T-helper 1 cell treated with Interleukin-12 subunit alpha and Interleukin-12 subunit beta and Interleukin-4 antibody, amounts not matched to agents 30 μg/mL and 1 μg/mL, for 36 hours (primary cell): Measurements from ENCODE around the gene CLIP3.
A peak's percentile ranks its signal among the peaks of the same experiment; 100 is the strongest.
"Not testable (repeated sequence)": the region's sequence is repeated elsewhere in the genome, so short reads cannot be mapped to it uniquely, and the experiment has no call there.

Experiments
- H3K27ac Mint-ChIP-seq: one replicate; pipeline ENCODE4 v1.8.0; 2021; ENCODE audit warnings: mild to moderate bottlenecking, mixed read lengths
- H3K27me3 Mint-ChIP-seq: one replicate; pipeline ENCODE4 v1.8.0; 2021; ENCODE audit warnings: low read depth, mixed read lengths
- H3K36me3 Mint-ChIP-seq: one replicate; pipeline ENCODE4 v1.8.0; 2021; ENCODE audit warnings: low read depth, mixed read lengths
- H3K4me1 Mint-ChIP-seq: one replicate; pipeline ENCODE4 v1.8.0; 2021; ENCODE audit warnings: low read depth, mixed read lengths
- H3K4me3 Mint-ChIP-seq: one replicate; pipeline ENCODE4 v1.8.0; 2021; ENCODE audit warnings: mild to moderate bottlenecking, moderate library complexity, mixed read lengths
- H3K9me3 Mint-ChIP-seq: one replicate; pipeline ENCODE4 v1.8.0; 2021; ENCODE audit warnings: mixed read lengths

The CLIP3 gene

DNA sequence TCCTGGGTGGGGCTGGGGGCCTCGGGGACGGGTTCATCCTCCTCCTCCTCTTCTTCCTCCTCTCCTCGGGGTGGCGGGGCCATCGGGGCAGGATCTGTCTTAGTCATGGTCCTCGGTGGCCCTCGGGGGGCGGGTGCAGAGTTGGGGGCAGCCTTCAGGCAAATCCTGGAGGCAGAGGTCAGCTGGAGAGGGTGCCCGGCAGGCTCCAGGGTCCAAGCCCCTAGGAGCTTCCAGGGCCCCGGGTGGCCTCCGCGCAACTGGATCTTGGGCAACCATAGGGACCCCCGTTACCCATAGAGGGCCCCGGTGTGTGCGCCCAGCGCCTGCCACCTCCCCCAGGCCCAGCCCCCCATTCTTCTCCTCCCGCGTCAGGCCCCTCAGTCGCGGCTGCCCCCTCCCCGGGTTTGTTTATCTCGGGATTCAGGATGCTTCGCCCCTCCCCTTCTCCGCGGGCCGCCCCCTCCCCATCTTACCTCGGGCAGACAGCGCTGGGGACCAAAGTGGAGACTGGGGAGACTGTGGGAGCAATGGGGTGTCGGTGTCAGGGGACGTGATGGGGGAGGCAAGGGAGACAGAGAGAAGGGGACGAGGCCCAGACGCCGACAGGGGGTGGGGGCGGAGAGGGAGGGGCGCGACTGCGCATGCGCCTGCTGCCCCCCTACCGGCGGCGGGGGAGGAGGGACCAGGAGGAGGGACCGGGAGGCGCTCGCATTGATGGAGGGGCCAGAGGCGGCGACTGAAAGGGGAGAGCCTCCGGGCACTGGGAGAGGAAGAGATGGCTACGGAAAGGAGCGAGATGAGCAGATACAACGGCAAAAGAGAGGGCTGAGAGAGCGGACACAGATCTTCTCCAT lies at the start of gene CLIP3:
Gene CLIP3, minus strand, starts transcription at position 623 of the 854 bp plus-strand sequence. Its CDS starts 516 bp downstream, at position 107.
- peaks cover 20% of the 10 kb centered on the region for H3K4me1 Mint-ChIP-seq
- no peaks in the 10 kb centered on the region for H3K9me3 Mint-ChIP-seq
- H3K27ac Mint-ChIP-seq, result no peak within 1 kb of the TSS
- peak within 1 kb of the TSS; percentile 65 for H3K4me3 Mint-ChIP-seq
- no peaks in the 10 kb centered on the region for H3K27me3 Mint-ChIP-seq
- peaks cover 16% of the 10 kb centered on the region for H3K36me3 Mint-ChIP-seq

GRCh38 chr19:36081894-36082293 lies 49.2 kb upstream of the CLIP3 start:
- Mint-ChIP-seq H3K36me3 (peaks cover 42% of the 10 kb centered on the region), H3K27ac (no peak overlapping the region), H3K27me3 (no peaks in the 10 kb centered on the region), H3K4me1 (no peaks in the 10 kb centered on the region), H3K9me3 (no peaks in the 10 kb centered on the region), H3K4me3 (no peak overlapping the region)

DNA sequence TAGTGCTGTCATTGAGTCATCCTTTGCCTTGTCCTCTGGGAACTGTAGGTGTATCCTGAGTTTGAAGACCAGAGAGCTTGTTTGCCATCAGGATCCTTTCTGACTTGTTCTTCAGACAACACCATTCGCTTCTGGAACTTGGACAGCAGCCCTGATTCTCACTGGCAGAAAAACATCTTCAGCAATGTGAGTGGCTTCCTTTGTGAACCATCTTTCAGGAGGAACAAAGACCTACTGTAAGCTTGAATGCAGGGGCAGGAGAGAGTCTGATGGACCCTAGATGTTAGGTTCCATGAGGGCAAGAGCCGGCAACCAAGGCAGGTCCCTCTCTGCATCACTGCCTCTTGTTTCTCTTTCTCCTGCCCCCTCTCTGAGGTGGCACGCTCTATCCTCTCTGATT lies 48.7 kb upstream of the CLIP3 start:
- H3K36me3 Mint-ChIP-seq, result peaks cover 42% of the 10 kb centered on the region
- no peaks in the 10 kb centered on the region for H3K9me3 Mint-ChIP-seq
- H3K4me3 Mint-ChIP-seq, result no peak overlapping the region
- no peaks in the 10 kb centered on the region for H3K4me1 Mint-ChIP-seq
- H3K27ac Mint-ChIP-seq, result no peak overlapping the region
- no peaks in the 10 kb centered on the region for H3K27me3 Mint-ChIP-seq

DNA sequence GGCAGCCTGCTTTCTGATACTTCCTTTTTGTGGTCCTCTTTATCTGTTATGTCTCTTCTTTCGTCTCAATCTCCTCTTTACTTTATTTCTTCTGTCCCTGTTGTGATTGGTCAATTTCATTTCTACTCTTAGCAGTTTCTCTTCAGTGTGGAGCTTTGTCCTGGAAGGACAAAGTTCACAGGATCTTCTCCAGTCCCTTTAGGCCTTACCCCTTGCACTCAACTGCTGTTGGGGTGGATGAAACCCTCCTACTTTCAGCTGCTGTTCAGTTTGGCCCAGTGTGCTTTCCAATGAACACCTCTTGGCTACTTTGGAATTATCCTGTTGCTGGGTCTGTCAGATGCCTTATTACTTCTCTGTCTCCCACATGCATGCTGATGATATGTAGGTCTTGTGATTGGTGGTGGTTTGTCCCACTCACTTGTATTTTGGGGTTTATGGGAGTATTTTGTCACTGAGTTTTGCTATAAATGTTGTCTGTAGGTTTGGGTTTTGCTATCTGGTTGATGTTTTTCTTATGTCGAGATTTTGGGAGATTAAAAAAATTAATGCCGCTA lies 46.8 kb upstream of the CLIP3 start:
- Mint-ChIP-seq H3K9me3 (no peaks in the 10 kb centered on the region), H3K4me1 (no peaks in the 10 kb centered on the region), H3K36me3 (peaks cover 46% of the 10 kb centered on the region), H3K27ac (no peak overlapping the region), H3K4me3 (no peak overlapping the region), H3K27me3 (no peaks in the 10 kb centered on the region)

- Mint-ChIP-seq H3K4me1 (no peaks in the 10 kb centered on the region), H3K36me3 (peaks cover 27% of the 10 kb centered on the region), H3K27me3 (no peaks in the 10 kb centered on the region), H3K27ac (no peak overlapping the region), H3K4me3 (no peak overlapping the region), H3K9me3 (no peaks in the 10 kb centered on the region)
Measured at GRCh38 chr19:36073121-36073876, 40.6 kb upstream of the CLIP3 start.

DNA sequence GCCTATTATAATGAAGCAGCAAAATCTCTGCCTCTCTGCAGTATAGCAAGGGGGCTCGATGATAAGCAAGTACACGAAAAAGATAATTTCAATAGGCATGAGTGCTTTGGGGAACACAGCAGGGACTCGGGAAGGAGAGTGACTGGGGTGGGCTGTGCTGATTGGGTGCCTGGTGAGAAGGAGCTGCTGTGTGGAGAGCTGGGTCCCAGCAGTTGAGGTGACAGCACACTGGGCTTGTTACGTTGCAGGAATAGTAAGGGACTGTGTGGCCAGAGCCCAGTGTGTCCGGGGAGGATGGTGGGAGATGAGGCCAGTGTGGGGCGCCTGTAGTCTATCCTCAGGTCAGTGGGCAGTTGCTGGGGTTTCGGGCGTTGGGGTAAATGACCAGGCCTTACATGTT lies 39.4 kb upstream of the CLIP3 start:
- no peak overlapping the region for H3K27ac Mint-ChIP-seq
- no peaks in the 10 kb centered on the region for H3K4me1 Mint-ChIP-seq
- H3K27me3 Mint-ChIP-seq, result no peaks in the 10 kb centered on the region
- no peaks in the 10 kb centered on the region for H3K9me3 Mint-ChIP-seq
- H3K36me3 Mint-ChIP-seq, result peaks cover 30% of the 10 kb centered on the region
- no peak overlapping the region for H3K4me3 Mint-ChIP-seq

GRCh38 chr19:36068810-36069499 lies 36.3 kb upstream of the CLIP3 start:
- H3K27ac Mint-ChIP-seq, H3K9me3 Mint-ChIP-seq, H3K4me1 Mint-ChIP-seq, H3K4me3 Mint-ChIP-seq, H3K27me3 Mint-ChIP-seq: not testable (repeated sequence)
- peaks cover 34% of the 10 kb centered on the region for H3K36me3 Mint-ChIP-seq

GRCh38 chr19:36067681-36068080 lies 35.0 kb upstream of the CLIP3 start:
- Mint-ChIP-seq H3K36me3 (peaks cover 35% of the 10 kb centered on the region), H3K9me3 (no peaks in the 10 kb centered on the region), H3K4me1 (no peaks in the 10 kb centered on the region), H3K27me3 (no peaks in the 10 kb centered on the region), H3K4me3 (no peak overlapping the region), H3K27ac (no peak overlapping the region)

GRCh38 chr19:36064826-36065225 lies 32.2 kb upstream of the CLIP3 start:
- Mint-ChIP-seq H3K27ac (no peak overlapping the region), H3K9me3 (no peaks in the 10 kb centered on the region), H3K4me3 (no peak overlapping the region), H3K4me1 (no peaks in the 10 kb centered on the region), H3K36me3 (peaks cover 29% of the 10 kb centered on the region), H3K27me3 (no peaks in the 10 kb centered on the region)

- H3K27ac Mint-ChIP-seq, result no peak overlapping the region
- no peak overlapping the region for H3K4me3 Mint-ChIP-seq
- no peaks in the 10 kb centered on the region for H3K27me3 Mint-ChIP-seq
- H3K9me3 Mint-ChIP-seq, result no peaks in the 10 kb centered on the region
- peaks cover 23% of the 10 kb centered on the region for H3K36me3 Mint-ChIP-seq
- peaks cover 10% of the 10 kb centered on the region for H3K4me1 Mint-ChIP-seq
Measured at GRCh38 chr19:36061367-36061766, 28.7 kb upstream of the CLIP3 start.

- H3K27ac Mint-ChIP-seq, result no peak overlapping the region
- no peaks in the 10 kb centered on the region for H3K27me3 Mint-ChIP-seq
- peaks cover 18% of the 10 kb centered on the region for H3K36me3 Mint-ChIP-seq
- no peaks in the 10 kb centered on the region for H3K9me3 Mint-ChIP-seq
- H3K4me3 Mint-ChIP-seq, result no peak overlapping the region
- peaks cover 16% of the 10 kb centered on the region for H3K4me1 Mint-ChIP-seq
Measured at GRCh38 chr19:36060430-36060829, 27.8 kb upstream of the CLIP3 start.

GRCh38 chr19:36059180-36059910 lies 26.7 kb upstream of the CLIP3 start:
- peaks cover 20% of the 10 kb centered on the region for H3K4me1 Mint-ChIP-seq
- no peaks in the 10 kb centered on the region for H3K9me3 Mint-ChIP-seq
- H3K36me3 Mint-ChIP-seq, result peaks cover 12% of the 10 kb centered on the region
- H3K4me3 Mint-ChIP-seq, result no peak overlapping the region
- H3K27me3 Mint-ChIP-seq, result no peaks in the 10 kb centered on the region
- H3K27ac Mint-ChIP-seq, result peak overlapping the region; percentile 57

DNA sequence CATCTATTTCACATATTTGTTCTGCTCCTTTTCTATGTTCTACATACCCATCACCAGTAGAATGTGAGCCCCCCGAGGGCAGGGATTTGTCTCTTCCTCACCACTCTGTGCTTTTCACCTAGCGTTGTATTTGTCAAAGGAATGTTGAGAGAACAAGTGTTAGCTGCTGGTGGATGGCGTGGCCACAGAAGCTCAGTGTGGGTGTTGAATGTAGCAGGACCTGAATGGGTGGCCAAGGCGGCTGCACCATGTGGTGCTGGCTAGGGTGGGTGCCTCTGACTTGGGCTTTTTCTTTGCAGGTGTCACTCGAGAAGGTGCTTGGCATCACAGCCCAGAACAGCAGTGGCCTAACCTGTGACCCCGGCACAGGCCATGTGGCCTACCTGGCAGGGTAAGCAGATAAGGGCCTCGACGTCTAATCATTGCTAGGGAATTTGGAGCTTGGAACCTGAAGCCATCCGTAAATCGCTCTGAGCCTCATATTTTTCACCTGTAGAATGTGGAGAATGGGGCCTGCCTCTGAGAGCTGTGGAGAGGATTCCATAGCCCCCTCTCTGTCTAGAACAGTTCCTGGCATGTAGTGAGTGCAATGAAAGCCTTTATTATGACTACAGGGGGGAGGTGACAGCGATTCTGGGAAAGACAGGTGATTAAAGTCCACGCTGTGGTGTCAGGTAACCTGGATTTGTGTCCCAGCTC lies 26.0 kb upstream of the CLIP3 start:
- no peaks in the 10 kb centered on the region for H3K27me3 Mint-ChIP-seq
- H3K36me3 Mint-ChIP-seq, result peaks cover 10% of the 10 kb centered on the region
- no peak overlapping the region for H3K4me3 Mint-ChIP-seq
- no peaks in the 10 kb centered on the region for H3K9me3 Mint-ChIP-seq
- no peak overlapping the region for H3K27ac Mint-ChIP-seq
- peaks cover 20% of the 10 kb centered on the region for H3K4me1 Mint-ChIP-seq
